ENCODE data around the gene NDUFA1.
"Not testable (repeated sequence)": the region's sequence is repeated elsewhere in the genome, so short reads cannot be mapped to it uniquely, and the experiment has no call there.

NDUFA1 gene

GRCh38 chrX:119900976-119901375, 29.3 kb downstream of the NDUFA1 start:
- no peak for DNase-seq (ENCODE audit: low read depth)

- DNase-seq (ENCODE audit: low read depth) = no peak
These were observed 44.7 kb downstream of the NDUFA1 start for GRCh38 chrX:119916310-119916709.

- DNase-seq (ENCODE audit: low read depth) = no peak
These were observed 46.2 kb downstream of the NDUFA1 start for GRCh38 chrX:119917877-119918276.

- DNase-seq (ENCODE audit: low read depth) = no peak
These were observed 48.4 kb downstream of the NDUFA1 start for GRCh38 chrX:119919835-119920585.

- DNase-seq (ENCODE audit: low read depth) = not testable (repeated sequence)
These were observed 50.8 kb downstream of the NDUFA1 start for GRCh38 chrX:119922391-119922790.
